CD4-positive, alpha-beta T cell treated with Interleukin-4 for 1 hour (primary cell): ENCODE data around the gene UBA7.
"Not testable (repeated sequence)": the region's sequence is repeated elsewhere in the genome, so short reads cannot be mapped to it uniquely, and the experiment has no call there.

Source experiments
- DNase-seq, 2 donors: peaks; one replicate each; pipeline ENCODE4 v3.0.0-alpha.2; 2020 to 2022

UBA7 gene

DNA sequence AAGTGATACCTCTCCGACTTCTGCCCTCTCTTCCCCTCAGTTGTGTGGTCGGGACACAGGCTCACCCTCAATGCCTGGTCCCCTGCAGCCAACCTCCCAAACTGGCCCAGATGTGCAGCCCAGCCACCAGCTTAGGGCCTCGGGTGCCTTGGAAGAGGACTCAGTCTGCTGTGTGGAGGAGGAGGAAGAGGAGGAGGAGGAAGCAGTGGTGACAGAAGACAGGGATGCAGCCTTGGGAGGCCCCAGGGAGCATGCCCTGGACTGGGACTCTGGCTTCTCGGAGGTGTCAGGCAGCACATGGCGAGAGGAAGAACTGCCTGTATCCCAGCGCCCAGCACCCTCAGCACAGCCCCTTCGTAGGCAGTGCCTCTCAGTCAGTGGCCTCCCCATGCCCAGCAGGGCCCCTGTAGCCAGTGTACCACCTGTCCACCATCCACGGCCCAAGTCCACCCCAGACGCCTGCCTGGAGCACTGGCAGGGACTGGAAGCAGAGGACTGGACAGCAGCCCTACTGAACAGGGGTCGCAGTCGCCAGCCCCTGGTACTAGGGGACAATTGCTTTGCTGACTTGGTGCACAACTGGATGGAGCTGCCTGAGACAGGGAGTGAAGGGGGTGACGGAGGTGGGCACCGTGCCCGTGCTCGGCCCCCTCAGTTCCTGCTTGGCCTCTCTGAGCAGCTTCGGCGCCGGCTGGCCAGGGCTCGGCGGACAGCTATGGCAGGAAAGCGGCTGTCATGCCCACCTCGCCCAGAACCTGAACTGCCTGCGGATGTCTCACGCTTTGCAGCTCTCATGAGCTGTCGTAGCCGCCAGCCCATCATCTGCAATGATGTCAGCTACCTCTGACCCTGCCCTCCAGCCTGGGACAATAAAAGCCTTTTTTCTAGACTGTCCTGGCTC is 9.4 kb downstream of the UBA7 start:
- no peak for DNase-seq

DNA sequence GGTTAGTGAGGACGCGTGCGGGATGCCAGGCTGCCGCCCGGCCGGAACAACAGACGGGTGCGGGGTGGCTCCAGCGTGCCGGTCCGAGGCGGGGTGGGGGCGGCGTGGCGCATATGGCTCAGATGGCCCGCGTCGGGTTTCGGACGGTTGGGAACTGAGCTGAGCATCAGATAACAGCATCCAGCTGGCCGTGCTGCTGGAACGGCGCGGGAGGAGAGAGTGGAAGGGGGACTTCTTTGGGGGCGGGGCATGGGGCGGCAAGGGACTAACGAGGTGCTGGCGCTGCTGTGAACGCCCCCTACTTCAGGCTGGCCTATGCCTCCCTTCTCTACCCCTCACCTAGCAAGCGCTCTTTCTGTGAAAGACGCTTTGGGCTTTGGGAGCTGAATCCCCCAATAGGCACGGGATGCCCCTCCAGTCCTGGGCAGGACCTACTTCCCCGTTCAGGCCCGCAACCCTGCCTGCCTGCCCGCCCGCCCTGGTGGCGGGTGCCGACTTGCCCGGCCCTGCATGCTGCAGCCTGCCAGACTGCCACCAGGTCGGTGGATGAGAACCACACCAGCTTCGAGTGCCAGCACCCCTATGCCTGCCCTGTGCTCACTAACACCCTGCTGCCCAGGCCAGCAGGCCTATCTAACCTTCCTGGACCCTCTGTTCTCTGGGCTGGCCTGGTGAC is 10.2 kb downstream of the UBA7 start:
- DNase-seq = peak; percentile 36 to 47

DNA sequence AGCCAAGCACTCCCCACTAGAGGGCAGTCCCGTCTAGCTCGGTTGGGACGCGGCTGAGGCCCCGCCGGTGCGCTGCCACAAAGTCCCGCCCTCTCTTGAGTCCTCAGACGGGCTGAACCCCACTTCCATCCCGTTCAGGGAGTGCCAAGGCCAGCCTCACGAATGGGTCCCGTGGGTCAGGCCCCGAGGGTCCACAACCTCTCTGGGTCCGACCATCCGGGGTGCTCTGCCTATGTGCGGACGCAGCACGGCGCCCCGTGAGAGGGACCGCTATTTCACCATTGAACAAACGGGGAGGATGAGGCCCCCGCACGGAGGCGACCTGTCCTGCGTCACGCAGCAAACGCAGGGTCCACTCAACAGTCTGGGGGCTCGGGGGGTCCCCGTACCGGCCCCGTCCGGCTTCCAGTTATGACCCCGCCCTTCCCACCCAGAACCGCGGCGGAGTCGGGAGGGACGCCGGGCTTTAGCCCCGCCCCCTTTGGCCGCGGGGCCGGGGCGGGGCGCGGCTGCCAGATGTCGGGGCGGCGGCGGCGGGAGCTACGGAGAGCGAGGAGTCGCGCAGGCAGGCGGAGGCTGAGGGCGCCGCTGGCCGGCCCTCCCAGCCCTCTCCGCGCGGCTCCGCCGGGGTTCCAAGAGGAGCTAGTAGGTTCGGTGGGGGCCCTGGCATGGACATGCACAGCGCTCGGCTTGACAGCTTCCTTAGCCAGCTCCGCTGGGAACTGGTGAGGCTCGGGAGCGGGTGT is 10.9 kb downstream of the UBA7 start, which contains the start of gene INKA1:
Gene INKA1, plus strand, starts transcription at position 543 of the 746 bp plus-strand sequence. Its CDS starts 132 bp downstream, at position 675.
- DNase-seq = peak; percentile 88 to 90

DNA sequence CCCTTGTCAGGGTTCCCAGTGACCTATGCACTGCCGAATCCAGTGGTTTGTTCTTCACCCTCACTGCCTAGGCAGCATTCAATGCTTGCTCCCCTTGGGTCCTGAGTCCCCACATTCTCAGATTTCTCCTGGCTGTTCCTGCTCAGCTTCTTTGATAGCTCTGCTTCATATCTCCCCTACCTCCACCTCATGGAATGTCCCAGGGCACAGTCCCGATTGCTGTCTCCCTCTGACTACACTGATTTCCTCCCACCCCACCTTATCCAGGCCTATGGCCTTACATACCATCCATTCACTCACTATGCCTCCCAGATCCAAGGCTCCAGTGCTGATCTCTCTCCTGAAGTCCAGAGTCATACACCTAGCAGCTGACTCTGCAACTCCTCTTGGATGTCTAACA is 12.6 kb downstream of the UBA7 start:
- DNase-seq = no peak

DNA sequence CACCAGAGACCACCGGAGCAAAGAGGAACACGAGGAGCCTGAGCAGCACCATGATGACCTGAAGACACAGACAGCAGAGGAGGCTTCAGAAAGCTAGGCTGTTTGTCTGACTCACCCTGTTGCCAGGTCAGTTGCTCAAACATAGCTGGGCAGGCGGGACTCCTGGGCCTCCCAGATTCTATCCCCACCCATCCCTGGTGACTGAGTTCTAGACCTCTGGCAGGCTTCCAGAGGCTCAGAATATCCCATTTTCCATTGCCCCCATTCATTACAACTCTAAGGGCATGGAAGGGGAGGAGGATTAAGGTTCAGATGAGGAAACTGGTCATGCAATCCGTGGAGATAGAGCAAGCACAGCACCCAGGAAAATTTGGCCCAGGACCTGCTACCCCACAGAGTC is 14.0 kb downstream of the UBA7 start, which contains the start of gene CDHR4:
Gene CDHR4, minus strand, starts transcription at position 113 of the 400 bp plus-strand sequence. Its CDS starts 61 bp downstream, at position 52.
- no peak for DNase-seq

DNA sequence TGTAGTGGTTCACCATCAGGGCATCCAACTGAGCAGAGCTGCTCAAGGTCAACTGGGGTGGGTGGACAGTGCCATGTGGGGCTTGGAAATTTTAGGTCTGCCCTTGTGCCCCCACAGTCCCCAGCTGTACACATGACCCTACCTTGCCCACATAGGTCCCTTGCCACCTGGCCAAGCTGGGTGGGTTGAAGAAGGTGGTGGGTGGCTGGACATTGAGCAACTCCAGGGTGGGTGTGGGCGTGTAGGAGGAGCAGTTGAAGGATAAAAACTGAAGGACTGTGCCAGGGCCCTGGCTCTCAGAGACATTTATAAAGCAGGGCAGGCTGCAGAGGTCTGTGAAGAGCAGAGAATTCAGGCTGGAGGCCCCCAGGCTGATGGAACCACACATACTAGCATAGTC is 14.6 kb downstream of the UBA7 start:
- no peak for DNase-seq

DNA sequence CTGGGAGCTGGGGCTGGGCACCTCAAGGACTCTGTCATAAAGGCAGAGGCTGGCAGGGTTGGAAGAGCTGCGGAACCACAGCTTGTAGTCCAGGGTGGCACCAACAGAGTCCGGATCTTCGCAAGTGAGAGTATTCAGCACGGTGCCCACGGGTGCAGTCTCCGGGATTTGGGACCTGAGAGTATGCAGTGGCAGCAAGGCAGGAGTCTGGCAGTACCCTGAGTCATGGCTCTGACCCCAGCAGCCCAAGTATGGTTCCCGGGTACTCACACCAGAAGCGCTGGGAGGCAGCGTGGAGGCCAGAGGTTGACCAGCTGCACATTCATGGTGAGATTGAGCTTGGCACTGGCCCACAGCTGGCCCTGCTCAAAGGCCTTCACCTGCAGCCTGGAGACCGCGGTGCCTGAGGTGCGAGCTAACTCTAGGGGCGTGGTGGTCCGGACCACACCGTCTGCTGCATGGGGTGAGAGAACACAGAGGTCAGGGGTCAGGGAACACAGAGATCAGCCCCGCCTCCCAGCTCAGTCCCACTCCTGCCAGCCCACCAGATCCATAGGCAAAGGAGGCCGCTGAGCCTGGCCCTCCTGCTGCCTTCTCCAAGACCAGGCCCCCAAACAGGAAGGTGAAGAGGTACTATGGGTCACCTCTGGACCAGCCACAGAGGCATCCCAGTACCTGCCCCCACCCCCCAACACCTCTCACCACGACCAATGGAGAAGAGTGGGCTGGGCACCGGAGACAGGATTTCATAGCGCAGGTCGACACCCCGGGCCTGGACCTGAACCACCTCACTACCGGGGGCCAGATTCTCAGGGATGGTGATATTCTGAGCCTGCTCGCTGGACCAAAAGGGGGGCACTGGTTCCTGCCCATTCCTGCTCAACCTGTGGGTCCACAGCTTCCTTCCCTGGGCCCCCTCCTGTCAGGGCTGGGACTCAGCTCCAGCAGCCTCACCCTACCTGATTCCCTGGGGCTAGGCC is 18.5 kb downstream of the UBA7 start:
- no peak for DNase-seq

DNA sequence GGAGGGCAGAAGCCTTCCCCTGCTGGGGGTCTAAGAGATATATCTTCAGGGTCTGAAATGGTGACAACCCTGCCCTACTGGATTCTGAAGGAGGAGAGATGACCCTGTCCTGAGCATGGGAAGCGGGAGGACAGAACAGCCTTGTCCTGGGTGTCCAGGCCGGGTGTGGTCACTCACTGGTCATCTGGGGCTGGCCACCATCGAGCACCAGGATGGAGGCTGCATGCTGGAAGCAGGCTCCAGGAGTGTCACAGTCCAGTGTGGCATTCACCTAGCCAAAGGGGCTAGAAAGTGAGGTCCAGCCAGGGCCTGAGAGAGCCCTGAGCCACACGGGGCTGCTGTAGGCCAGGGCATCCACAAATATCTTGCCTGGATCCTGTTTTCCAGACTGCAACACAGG is 19.3 kb downstream of the UBA7 start:
- DNase-seq = no peak

DNA sequence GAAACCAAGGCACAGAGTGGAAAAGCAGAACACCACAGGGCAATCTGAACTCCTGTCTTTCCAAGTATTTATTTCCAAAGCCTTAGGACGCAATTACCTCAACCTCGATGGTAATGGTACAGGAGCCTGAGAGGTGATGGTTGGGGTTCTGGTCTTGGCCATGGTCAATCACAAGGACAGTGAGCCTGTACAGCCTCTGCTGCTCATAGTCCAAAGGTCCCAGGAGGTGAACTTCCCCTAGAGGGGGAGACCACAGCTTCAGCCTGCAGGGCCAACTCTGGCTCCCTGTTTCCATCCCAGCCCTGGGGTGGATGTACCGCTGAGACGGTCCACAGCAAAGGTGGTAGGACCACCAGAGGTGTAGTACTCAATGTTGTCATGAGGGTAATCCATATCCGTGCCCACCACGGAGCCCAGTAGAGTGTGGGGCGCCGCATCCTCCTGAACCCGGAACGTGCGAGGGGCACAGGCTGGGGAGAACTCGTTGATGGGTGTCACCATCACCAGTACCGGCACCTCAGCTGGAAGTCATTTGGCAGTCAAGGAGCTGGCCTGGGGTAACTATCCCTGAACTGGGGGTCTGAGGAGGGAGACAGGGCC is 20.2 kb downstream of the UBA7 start:
- DNase-seq = no peak

DNA sequence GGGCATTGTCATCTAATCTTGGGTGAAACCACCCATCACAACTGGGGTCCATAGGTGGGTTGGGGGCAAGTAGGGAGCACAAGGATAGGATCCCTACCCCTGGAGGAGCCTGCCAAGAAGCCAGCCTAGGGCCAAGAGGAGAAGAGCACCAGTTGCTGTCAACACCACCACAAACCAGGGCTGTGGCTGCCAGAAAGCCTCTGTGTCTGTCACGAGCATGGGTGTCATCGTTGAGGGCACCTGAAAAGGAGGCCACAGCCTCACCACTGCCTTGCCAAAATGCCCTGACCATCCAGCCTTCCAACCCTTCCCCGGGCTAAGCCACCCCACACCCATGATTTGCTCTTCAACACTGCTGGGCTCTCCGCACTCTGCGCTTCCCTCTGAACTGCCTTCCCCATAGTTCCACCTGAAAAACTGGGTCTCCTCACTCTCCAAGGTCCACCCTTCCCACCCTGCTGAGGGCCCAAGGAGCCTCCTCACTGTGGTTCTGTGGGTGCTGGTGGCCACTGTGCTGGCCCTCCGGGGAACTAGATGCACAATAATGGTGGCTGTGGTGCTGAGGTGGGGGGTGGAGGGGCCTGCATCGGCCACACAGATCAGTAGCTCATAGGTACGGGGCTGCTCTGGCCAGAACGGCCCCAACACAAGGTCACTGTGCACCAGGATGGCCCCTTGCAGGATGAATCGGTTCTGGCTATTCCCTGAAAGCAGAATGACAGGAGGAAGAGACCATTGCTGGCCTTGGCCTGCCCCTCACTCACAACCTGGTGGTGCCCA is 21.2 kb downstream of the UBA7 start:
- DNase-seq = no peak

DNA sequence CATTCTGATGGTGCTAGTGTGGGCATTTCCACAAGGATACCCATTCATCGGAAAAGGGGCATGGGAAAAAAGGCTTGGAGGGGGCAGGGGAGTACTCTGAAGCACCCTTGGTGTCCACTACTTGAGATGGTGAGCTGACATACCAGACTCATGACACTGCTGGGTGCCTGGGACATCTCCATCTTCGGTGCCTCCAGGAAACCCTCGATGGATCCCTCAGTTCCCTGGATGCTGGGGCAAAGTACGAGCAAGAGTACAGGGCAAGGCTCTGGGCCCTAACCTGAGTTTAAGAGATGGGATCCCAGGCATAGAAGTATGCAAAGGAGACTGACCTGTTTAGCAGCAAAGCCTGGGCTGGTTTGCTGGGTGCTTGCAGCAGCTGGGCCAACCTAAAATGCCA is 22.2 kb downstream of the UBA7 start:
- DNase-seq = no peak

DNA sequence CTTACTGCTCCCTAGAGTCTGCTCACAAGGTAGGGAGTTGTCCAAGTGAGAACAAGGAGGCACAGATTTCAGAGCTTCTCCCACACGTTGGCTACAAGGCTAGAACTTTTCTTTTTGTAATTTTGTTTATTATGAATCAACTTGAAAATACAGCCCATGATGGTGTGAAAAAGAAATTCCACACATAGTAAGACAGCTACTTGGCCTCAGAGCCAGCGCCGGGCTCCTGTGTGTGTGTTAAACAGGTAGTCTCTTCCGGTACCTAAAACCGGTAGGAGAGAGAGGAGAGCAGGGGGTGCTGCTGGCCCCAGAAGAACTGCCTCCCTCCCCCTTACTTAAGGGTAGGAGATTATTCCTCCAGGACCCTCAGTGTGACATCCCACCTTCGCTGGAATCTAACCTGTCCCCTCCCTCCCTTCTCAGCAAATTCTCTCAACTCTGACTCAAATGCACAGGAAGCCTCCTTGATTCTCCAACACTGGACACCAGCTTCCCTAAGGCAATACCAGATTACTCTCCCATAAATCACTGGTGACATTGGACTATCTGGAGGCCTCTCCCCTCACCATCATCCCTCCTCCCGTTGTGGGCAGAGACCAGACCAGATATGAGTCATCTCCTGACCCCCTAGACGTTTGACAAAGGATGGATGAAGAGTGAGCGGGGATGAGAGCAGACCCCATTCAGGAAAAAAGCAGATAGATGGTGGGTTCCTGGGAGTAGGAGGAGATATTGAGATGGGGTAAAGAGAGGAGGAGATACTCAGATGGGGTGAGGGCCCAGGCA is 22.9 kb downstream of the UBA7 start:
- DNase-seq = no peak

DNA sequence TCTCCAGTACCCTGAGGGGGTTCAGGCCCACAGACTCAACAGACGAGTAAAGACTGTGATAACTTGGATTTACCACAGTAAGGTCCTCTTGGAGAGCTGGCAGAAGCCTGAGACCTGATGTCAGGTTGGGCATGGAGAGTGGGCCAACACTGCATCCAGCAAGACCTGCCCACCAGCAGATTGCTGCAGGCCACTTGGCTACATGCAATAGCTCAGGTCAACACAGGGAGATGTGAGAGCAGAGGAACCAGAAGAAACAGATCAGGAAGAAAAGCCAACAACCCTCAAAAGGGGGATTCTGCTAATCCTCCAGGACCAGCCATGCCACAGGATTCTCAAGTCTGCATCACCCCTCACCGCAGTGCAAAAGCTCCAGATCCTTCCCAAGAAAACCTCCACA is 25.7 kb downstream of the UBA7 start:
- DNase-seq = no peak

DNA sequence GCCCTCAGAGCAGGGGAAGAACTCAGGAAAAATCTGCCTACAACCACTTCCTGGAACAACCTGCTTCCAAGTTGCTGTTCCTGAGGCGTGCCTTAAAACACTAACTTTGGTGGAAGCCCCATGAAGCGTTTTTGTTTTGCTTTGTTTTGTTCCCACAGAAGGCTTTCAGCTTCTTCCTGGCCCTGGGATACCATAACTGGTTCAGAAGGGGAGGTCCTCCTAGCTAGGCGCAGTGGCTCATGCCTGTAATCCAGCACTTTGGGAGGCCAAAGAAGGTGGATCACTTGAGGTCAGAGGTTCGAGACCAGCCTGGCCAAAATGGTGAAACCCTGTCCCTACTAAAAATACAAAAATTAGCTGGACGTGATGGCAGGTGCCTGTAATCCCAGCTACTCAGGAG is 26.2 kb downstream of the UBA7 start:
- no peak for DNase-seq

DNA sequence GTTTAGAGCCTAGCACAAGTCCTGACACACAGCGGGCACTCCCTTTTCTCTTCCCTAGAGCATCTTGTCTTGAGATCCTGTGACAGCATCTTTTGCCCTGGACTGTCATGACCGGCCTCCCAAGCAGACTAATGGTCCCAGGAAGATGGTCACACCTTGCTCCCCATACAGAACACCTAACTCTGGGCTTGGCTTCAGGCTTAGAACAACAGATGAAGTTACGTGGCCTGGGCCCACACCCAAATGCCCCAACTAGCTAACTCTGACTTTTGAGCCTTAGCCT is 26.6 kb downstream of the UBA7 start:
- no peak for DNase-seq

DNA sequence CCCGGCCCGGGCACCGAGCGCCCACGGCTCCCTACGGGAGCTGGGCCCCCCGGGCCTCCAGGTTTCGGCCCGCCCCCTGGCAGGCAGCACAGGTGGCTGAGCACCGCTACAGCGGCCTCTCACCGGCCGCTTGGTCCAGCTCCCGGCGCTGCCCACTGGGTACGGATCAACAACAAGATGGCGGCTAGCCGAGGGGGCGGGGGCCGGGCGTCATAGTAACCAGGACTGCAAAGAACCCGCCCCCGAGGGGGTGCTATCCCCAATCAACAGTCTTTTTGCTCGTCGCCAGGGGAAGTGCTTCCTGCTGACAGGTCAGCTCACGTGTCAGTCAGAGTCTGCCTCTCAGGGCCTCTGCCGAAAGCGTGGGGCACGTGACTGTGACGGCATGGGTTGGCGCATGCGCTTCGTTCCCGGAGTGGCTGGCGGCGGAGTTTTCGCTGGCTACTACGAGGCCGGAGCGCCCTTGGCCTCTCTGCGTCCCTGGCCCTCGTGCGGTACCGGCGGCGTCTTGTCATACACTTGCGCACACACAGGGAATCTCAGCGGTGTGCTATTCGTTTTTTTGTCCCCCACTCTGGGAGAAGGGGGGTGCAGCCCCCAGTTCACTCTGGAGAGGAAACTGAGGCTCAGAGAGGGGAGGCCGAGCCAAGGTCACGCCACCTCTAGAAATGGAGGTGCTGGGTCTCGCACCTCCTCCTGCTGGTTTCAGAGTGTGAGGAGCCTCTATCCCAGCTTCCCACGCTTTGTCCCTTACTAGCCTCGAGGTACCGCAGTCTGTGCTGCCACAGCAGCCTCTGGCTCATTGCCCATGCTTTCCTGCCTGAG is 27.2 kb downstream of the UBA7 start, which contains the start of gene IP6K1:
Gene IP6K1, minus strand, starts transcription at position 186 of the 825 bp plus-strand sequence. CDS start 38,502 bp downstream, outside the sequence.
- DNase-seq = peak; percentile 100

DNA sequence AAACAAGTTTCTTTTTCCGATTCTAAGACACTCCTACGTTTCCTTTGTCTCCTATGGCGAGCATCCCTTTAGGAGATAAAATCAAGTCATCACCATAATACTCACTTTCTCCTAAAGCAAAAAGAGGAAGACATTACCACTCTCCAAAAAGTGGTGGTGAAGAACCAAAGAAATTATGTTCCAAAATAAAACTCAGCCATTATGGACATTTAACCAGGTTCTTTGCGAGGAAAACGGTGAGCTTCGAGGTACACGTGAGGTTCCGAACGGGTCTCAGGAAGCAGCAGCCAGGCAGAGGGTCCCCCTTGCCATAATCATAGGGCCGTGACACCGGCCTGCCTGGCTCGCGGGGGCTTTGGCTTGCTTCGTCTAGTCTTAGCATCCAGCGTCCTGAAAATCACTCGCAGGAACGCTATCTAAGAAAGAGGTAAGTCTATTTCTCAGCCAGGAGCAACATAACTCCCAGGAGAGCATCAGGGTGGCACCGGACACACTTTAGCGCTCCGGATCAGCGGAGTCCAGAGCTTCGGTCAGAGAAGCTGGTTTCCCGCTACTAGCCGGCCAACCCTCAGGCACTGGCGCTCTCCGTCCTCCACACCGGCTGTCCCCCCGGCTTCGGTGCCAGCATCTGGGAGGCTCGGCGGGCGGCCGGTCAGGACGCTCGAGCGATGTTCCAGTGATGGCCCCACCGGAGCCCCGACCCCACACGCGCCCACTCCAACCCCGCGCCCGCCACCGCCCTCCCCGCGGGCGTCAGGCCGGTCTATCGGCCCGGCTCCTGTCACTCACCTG is 28.0 kb downstream of the UBA7 start:
- peak in 1 of 2 donors; percentile 31 for DNase-seq

DNA sequence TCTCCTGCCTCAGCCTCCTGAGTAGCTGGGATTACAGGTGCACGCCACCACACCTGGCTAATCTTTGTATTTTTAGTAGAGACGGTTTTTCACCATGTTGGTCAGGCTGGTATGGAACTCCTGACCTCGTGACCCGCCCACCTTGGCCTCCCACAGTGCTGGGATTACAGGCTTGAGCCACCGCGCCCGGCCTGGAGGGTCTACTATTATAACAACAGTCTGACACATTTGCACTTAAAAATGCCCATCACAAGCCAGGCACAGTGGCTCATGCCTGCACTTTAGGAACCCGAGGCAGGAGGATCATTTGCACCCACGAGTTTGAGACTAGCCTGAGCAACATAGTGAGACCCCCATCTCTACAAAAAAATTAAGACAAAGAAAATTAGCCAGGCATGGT is 31.5 kb downstream of the UBA7 start:
- DNase-seq = not testable (repeated sequence)
